ENCODE results near the gene MYLK2.

DNA sequence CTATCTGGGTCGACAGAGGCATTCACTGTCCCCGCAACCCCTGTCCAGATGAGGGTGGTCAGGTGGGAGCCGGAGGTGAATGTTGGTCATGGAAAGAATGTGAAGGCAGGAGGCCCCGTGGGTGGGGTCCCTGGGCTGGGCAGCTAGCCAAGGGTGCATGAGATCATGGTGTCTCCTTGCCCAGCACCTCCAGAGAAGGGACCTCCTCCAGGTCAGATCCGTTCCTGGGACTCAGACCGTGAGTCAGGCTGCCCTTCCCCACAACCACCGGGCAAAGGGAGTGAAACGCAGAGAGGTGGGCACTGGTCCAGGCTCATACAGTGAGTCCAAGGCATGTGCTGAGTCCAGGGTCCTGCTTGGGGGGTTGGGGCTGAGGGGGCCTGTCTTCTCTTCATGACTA is 22.8 kb downstream of the MYLK2 start:
- TF ChIP-seq, protein P1, sequence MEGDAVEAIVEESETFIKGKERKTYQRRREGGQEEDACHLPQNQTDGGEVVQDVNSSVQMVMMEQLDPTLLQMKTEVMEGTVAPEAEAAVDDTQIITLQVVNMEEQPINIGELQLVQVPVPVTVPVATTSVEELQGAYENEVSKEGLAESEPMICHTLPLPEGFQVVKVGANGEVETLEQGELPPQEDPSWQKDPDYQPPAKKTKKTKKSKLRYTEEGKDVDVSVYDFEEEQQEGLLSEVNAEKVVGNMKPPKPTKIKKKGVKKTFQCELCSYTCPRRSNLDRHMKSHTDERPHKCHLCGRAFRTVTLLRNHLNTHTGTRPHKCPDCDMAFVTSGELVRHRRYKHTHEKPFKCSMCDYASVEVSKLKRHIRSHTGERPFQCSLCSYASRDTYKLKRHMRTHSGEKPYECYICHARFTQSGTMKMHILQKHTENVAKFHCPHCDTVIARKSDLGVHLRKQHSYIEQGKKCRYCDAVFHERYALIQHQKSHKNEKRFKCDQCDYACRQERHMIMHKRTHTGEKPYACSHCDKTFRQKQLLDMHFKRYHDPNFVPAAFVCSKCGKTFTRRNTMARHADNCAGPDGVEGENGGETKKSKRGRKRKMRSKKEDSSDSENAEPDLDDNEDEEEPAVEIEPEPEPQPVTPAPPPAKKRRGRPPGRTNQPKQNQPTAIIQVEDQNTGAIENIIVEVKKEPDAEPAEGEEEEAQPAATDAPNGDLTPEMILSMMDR (IDR thresholded peaks at IDR 0.05; ENCODE audit: poor library complexity, severe bottlenecking), result no peak
- no peak for TF ChIP-seq POLR2AphosphoS5 (IDR thresholded peaks at IDR 0.05)

All from neural cell (in vitro differentiated cells).